Lung (tissue), 12 donors: Measurements from ENCODE around the gene LOXHD1. TPM values are rescaled to one million over a fixed set of nuclear protein-coding genes. Genes with fewer than 3 reads are reported as not detected.

Experiments
- ATAC-seq: fragments of 200-7000 bp; cut with Tn5 transposase; one replicate; pipeline ENCODE4 v1.9.1; 2020; ENCODE audit warnings: moderate number of reproducible peaks; ENCODE audit not compliant: insufficient read depth, low FRiP score
- DNase-seq, 3 donors: peaks; one replicate each; pipeline ENCODE4 v3.0.0-alpha.2; 2013 to 2017
- H3K27ac ChIP-seq, 2 donors: one replicate each; pipeline ENCODE4 v1.5.1; 2013; ENCODE audit warnings: mild to moderate bottlenecking in 2 of 2, moderate library complexity in 2 of 2, control low read depth in 1 of 2, inconsistent platforms in 1 of 2, low read depth in 1 of 2, low read length in 1 of 2
- H3K27me3 ChIP-seq, 3 donors: one replicate each; pipeline ENCODE4 v1.5.1; 2013; ENCODE audit warnings: low read length in 2 of 3; ENCODE audit not compliant: control insufficient read depth in 3 of 3, insufficient read depth in 3 of 3
- H3K36me3 ChIP-seq, 4 donors: one replicate each; pipeline ENCODE4 v1.5.1; 2013; ENCODE audit warnings: low read length in 4 of 4, mild to moderate bottlenecking in 1 of 4, moderate library complexity in 1 of 4; ENCODE audit not compliant: control insufficient read depth in 4 of 4, insufficient read depth in 4 of 4
- H3K4me1 ChIP-seq, 5 donors: one replicate each; pipeline ENCODE4 v1.5.1; 2013; ENCODE audit warnings: low read length in 5 of 5, mild to moderate bottlenecking in 2 of 5, moderate library complexity in 1 of 5; ENCODE audit not compliant: control insufficient read depth in 5 of 5, insufficient read depth in 5 of 5
- H3K4me3 ChIP-seq: one replicate; pipeline ENCODE4 v1.5.1; 2013; ENCODE audit warnings: mild to moderate bottlenecking, control low read depth, moderate library complexity
- H3K9ac ChIP-seq, 2 donors: one replicate each; pipeline ENCODE4 v1.5.1; 2013; ENCODE audit warnings: low read length in 2 of 2, control low read depth in 1 of 2; ENCODE audit not compliant: insufficient read depth in 1 of 2
- H3K9me3 ChIP-seq, 4 donors: one replicate each; pipeline ENCODE4 v1.5.1; 2013; ENCODE audit warnings: low read length in 3 of 4, mild to moderate bottlenecking in 1 of 4, moderate library complexity in 1 of 4; ENCODE audit not compliant: control insufficient read depth in 4 of 4, insufficient read depth in 3 of 4
- CTCF ChIP-seq: IDR thresholded peaks from 2 replicates; pipeline ENCODE4 v1.5.1; 2012; ENCODE audit warnings: mild to moderate bottlenecking; ENCODE audit errors: control extremely low read depth, extremely low read depth
- WGBS, 2 donors: extraction: QIAGEN DNeasy Blood & Tissue Kit; methylation state at CpG; one replicate each; pipeline ENCODE4 v1.1.7; 2013; 5-methylcytosine and 5-hydroxymethylcytosine counted together
- polyA plus RNA-seq, 2 donors: library from polyadenylated mRNA; stranded (reverse); fragments of 200-250 nt; gene quantifications; one replicate each; pipeline ENCODE4 v1.2.1, GENCODE V29; 2013
- total RNA-seq, 2 donors: library from RNA; depleted of rRNA in 1 of 2; stranded (reverse); fragments of >200 nt in 1 of 2; gene quantifications; one replicate each; pipeline ENCODE4 v1.2.1, GENCODE V29; 2014 to 2021
- donor health status: control.
- donor health status: control.
- donor health status: Bipolar disorder and iron deficiency.
- donor health status: healthy.
- donor health status: DM: yes; HTN: yes; CAD: no.

Gene LOXHD1
- total and polyA plus RNA-seq, 4 donors = 0.45 to 3.1 (median 1.2) TPM

DNA sequence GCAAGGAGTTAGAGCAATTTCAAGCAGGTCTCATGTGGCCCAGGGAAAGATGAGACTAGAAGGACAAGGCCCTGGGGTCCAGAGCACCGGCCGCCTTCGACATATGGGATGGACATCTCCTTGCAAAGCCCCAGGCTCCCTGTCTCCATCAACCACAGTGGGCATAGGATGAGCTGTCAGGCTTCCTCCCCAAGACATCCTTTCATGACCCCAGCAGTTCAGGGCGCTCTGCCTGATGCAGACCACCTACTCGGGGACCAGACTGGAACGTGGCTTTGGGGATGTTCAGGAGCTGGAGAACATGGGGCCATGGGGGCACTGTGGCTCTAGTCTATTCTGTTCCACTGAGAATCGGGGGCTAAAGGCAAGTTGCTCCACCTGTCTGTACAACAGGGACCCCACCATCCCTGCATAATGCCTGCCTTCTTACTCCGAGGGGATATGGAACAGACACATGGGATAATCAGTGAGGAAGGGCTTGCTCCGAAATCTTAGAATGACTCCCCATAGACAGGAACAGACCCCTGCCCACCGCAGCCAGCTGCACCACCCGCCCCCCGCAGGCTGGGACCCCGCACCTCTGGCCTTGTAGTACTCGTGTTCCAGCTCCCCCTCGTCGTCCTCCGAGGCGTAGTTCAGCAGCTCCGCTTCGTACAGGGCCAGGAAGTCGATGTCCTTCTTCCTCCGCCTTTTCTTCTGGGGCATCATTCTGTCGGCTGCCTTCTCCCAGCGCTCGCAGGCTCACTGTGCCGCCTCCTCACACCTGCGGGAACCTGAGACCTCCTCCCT is 500 bp downstream of the LOXHD1 start:
- Histone ChIP-seq H3K9me3 (peaks cover 0 to 3% (median 0%) of the 10 kb centered on the region in 4 donors), H3K36me3 (no peaks in the 10 kb centered on the region), H3K27me3 (peaks cover 0 to 3% (median 0%) of the 10 kb centered on the region in 3 donors), H3K9ac (no peak overlapping the region), H3K27ac (no peak overlapping the region), H3K4me1 (no peaks in the 10 kb centered on the region), H3K4me3 (no peak overlapping the region)
- TF ChIP-seq CTCF = no peak
- 85 to 94% methylated on average over 27 of the region's 27 CpGs for WGBS, 2 donors
- no peak for DNase-seq
- no peak for ATAC-seq

DNA sequence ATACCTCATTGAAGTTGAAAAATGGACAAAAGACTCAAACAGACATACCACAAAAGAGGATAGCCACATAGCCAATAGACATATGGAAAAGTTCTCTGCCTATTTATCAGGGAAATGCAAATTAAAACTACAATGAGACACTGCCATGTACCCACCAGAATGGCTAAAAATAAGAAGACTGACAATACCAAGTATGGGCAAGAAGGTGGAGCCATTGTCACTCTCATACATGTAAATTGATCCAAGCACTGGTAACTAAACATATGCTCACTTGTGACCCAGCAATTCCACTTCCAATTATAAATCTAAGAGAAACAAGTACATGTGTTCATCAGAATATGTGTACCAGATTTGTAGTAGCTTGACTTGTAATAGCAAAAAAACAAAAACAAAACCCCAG is 4.6 kb downstream of the LOXHD1 start:
- ATAC-seq (no peak), DNase-seq (no peak)
- H3K27ac ChIP-seq = no peak overlapping the region
- H3K9me3 ChIP-seq = peaks cover 0 to 3% (median 0%) of the 10 kb centered on the region in 4 donors
- H3K4me3 ChIP-seq = no peak overlapping the region
- no peak for TF ChIP-seq CTCF
- peaks cover 0 to 3% (median 0%) of the 10 kb centered on the region in 3 donors for H3K27me3 ChIP-seq
- H3K4me1 ChIP-seq = no peaks in the 10 kb centered on the region
- no peak overlapping the region for H3K9ac ChIP-seq
- H3K36me3 ChIP-seq = no peaks in the 10 kb centered on the region

GRCh38 chr18:46650681-46651080 is 6.3 kb downstream of the LOXHD1 start:
- Histone ChIP-seq H3K36me3 (no peaks in the 10 kb centered on the region), H3K9me3 (peaks cover 0 to 3% (median 0%) of the 10 kb centered on the region in 4 donors), H3K9ac (no peak overlapping the region), H3K27ac (no peak overlapping the region), H3K27me3 (peaks cover 0 to 3% (median 0%) of the 10 kb centered on the region in 3 donors), H3K4me1 (no peaks in the 10 kb centered on the region), H3K4me3 (no peak overlapping the region)
- DNase-seq (no peak), ATAC-seq (no peak)
- no peak for TF ChIP-seq CTCF
- 59 to 81% methylated on average over 4 of the region's 4 CpGs for WGBS, 2 donors
